ENCODE results near the gene LDHB. TPM values are rescaled to one million over a fixed set of nuclear protein-coding genes. Genes with fewer than 3 reads are reported as not detected.

LDHB gene
- total RNA-seq, 1 donor from 2014 or later = 775 TPM

DNA sequence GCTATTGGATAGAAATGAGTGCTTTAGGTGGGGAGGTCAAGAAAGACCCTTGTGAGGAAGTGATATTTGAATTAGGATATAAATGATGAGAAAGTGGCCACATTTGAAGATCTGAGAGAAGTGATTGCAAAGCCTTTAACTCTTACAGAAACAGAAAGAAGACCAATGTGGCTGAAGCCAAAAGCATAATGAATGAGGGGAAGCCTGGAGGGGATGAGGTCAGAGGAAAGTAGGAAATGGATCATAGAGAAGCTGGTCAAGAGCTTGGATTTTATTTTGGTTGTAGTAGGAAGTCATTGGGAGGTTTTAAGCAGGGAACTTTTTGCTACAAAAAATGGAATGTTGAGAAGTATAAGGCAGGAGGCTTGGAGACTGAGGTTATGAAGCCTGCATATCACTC, 49.4 kb downstream of the LDHB start:
- Histone ChIP-seq H3K4me1 (ENCODE audit: insufficient read depth, low read length) (no peaks in the 10 kb centered on the region), H2AFZ (ENCODE audit: low read depth, low read length) (no peak overlapping the region), H3K36me3 (ENCODE audit: insufficient read depth, low read length) (no peaks in the 10 kb centered on the region), H3K27me3 (ENCODE audit: insufficient read depth, low read length) (no peaks in the 10 kb centered on the region), H3K27ac (ENCODE audit: low read depth, low read length) (no peak overlapping the region), H3K4me3 (ENCODE audit: insufficient read depth, low read depth, low read length) (no peak overlapping the region), H3K9me3 (ENCODE audit: insufficient read depth, low read depth, low read length) (no peaks in the 10 kb centered on the region), H3K79me2 (ENCODE audit: insufficient read depth, low read length) (no peaks in the 10 kb centered on the region), H3K4me2 (ENCODE audit: low read length) (no peak overlapping the region), H3K9ac (ENCODE audit: low read length) (no peak overlapping the region), H4K20me1 (ENCODE audit: insufficient read depth, low read length) (no peaks in the 10 kb centered on the region)
- no peak overlapping the region for H3K27ac Mint-ChIP-seq (ENCODE audit: unreplicated experiment)
- no peak overlapping the region for H3K4me3 Mint-ChIP-seq (ENCODE audit: unreplicated experiment)
- no peaks in the 10 kb centered on the region for H3K4me1 Mint-ChIP-seq (ENCODE audit: low read depth, unreplicated experiment)
- TF ChIP-seq EZH2 (IDR thresholded peaks at IDR 0.05; ENCODE audit: insufficient read depth, low read length) = no peak
- TF ChIP-seq, protein P1, sequence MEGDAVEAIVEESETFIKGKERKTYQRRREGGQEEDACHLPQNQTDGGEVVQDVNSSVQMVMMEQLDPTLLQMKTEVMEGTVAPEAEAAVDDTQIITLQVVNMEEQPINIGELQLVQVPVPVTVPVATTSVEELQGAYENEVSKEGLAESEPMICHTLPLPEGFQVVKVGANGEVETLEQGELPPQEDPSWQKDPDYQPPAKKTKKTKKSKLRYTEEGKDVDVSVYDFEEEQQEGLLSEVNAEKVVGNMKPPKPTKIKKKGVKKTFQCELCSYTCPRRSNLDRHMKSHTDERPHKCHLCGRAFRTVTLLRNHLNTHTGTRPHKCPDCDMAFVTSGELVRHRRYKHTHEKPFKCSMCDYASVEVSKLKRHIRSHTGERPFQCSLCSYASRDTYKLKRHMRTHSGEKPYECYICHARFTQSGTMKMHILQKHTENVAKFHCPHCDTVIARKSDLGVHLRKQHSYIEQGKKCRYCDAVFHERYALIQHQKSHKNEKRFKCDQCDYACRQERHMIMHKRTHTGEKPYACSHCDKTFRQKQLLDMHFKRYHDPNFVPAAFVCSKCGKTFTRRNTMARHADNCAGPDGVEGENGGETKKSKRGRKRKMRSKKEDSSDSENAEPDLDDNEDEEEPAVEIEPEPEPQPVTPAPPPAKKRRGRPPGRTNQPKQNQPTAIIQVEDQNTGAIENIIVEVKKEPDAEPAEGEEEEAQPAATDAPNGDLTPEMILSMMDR (IDR thresholded peaks at IDR 0.05; ENCODE audit: insufficient read depth, low read depth, low read length) = no peak
- no peaks in the 10 kb centered on the region for H3K36me3 Mint-ChIP-seq (ENCODE audit: low read depth, unreplicated experiment)
- no peaks in the 10 kb centered on the region for H3K9me3 Mint-ChIP-seq (ENCODE audit: unreplicated experiment)
- DNase-seq (ENCODE audit: low read depth) (no peak), FAIRE-seq (no peak)
- H3K27me3 Mint-ChIP-seq (ENCODE audit: low read depth, unreplicated experiment) = no peaks in the 10 kb centered on the region

DNA sequence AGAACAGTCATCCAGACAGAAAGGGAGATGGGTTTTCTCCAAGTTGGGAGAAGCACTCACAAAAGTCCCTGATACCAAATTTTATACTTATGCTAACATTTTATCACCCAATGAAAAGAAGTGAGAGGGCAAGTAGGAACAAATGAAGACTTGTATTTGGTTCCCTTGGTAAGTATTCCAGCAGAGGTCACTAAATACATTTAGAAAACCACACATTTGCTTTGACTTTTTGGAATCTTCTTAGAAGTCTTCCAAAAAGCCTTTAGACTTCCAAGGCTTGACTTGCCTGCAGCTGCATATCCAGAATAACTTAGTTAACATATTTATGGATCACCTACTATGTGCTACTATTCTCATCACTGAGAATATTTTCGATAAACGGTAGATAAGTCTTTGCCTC, 49.9 kb downstream of the LDHB start:
- DNase-seq (ENCODE audit: low read depth) (peak; percentile 2), FAIRE-seq (no peak)
- Histone ChIP-seq H3K27ac (ENCODE audit: low read depth, low read length) (no peak overlapping the region), H2AFZ (ENCODE audit: low read depth, low read length) (no peak overlapping the region), H3K9me3 (ENCODE audit: insufficient read depth, low read depth, low read length) (no peaks in the 10 kb centered on the region), H3K4me3 (ENCODE audit: insufficient read depth, low read depth, low read length) (no peak overlapping the region), H3K9ac (ENCODE audit: low read length) (no peak overlapping the region), H3K4me2 (ENCODE audit: low read length) (no peak overlapping the region), H4K20me1 (ENCODE audit: insufficient read depth, low read length) (no peaks in the 10 kb centered on the region), H3K79me2 (ENCODE audit: insufficient read depth, low read length) (no peaks in the 10 kb centered on the region), H3K27me3 (ENCODE audit: insufficient read depth, low read length) (no peaks in the 10 kb centered on the region), H3K36me3 (ENCODE audit: insufficient read depth, low read length) (no peaks in the 10 kb centered on the region), H3K4me1 (ENCODE audit: insufficient read depth, low read length) (no peaks in the 10 kb centered on the region)
- H3K27ac Mint-ChIP-seq (ENCODE audit: unreplicated experiment) = no peak overlapping the region
- no peak overlapping the region for H3K4me3 Mint-ChIP-seq (ENCODE audit: unreplicated experiment)
- no peaks in the 10 kb centered on the region for H3K36me3 Mint-ChIP-seq (ENCODE audit: low read depth, unreplicated experiment)
- TF ChIP-seq, protein P1 (IDR thresholded peaks at IDR 0.05; ENCODE audit: insufficient read depth, low read depth, low read length) = no peak
- no peak for TF ChIP-seq EZH2 (IDR thresholded peaks at IDR 0.05; ENCODE audit: insufficient read depth, low read length)
- no peaks in the 10 kb centered on the region for H3K27me3 Mint-ChIP-seq (ENCODE audit: low read depth, unreplicated experiment)
- H3K4me1 Mint-ChIP-seq (ENCODE audit: low read depth, unreplicated experiment) = no peaks in the 10 kb centered on the region
- no peaks in the 10 kb centered on the region for H3K9me3 Mint-ChIP-seq (ENCODE audit: unreplicated experiment)

DNA sequence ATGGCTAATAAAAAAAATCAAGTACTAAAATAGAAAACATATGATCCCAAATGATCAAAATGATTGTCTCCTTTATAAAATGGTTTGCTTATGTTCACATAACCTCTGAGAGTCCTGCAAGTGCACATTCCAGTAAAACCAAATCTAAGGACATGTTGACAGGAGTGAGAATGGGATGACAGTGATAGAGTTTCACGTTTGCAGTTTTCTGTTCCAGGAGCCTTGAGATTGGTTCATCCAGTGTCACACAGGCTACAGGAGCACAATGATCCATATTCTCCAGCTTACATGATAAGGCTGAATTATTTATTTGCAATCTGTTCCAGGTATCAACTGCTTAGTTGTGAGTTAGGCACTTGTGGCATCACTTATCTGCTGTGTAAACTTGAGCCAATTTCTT, 51.5 kb downstream of the LDHB start:
- no peak overlapping the region for H3K27ac ChIP-seq (ENCODE audit: low read depth, low read length)
- no peak overlapping the region for H3K27ac Mint-ChIP-seq (ENCODE audit: unreplicated experiment)

More for the DNA sequence above, 51.5 kb downstream of the LDHB start:
- TF ChIP-seq, protein P1 (IDR thresholded peaks at IDR 0.05; ENCODE audit: insufficient read depth, low read depth, low read length) = no peak
- TF ChIP-seq EZH2 (IDR thresholded peaks at IDR 0.05; ENCODE audit: insufficient read depth, low read length) = no peak
- H3K4me1 Mint-ChIP-seq (ENCODE audit: low read depth, unreplicated experiment) = no peaks in the 10 kb centered on the region
- Histone ChIP-seq H3K9ac (ENCODE audit: low read length) (no peak overlapping the region), H3K4me3 (ENCODE audit: insufficient read depth, low read depth, low read length) (no peak overlapping the region), H3K79me2 (ENCODE audit: insufficient read depth, low read length) (no peaks in the 10 kb centered on the region), H3K9me3 (ENCODE audit: insufficient read depth, low read depth, low read length) (no peaks in the 10 kb centered on the region), H3K27me3 (ENCODE audit: insufficient read depth, low read length) (no peaks in the 10 kb centered on the region), H3K36me3 (ENCODE audit: insufficient read depth, low read length) (no peaks in the 10 kb centered on the region), H4K20me1 (ENCODE audit: insufficient read depth, low read length) (no peaks in the 10 kb centered on the region), H3K4me1 (ENCODE audit: insufficient read depth, low read length) (no peaks in the 10 kb centered on the region), H3K4me2 (ENCODE audit: low read length) (no peak overlapping the region), H2AFZ (ENCODE audit: low read depth, low read length) (no peak overlapping the region)
- no peak overlapping the region for H3K4me3 Mint-ChIP-seq (ENCODE audit: unreplicated experiment)
- no peaks in the 10 kb centered on the region for H3K27me3 Mint-ChIP-seq (ENCODE audit: low read depth, unreplicated experiment)
- DNase-seq (ENCODE audit: low read depth) = no peak
- H3K9me3 Mint-ChIP-seq (ENCODE audit: unreplicated experiment) = no peaks in the 10 kb centered on the region
- H3K36me3 Mint-ChIP-seq (ENCODE audit: low read depth, unreplicated experiment) = no peaks in the 10 kb centered on the region
- no peak for FAIRE-seq

Measured in astrocyte (in vitro differentiated cells and primary cell).